GM23338 (cell line): Measurements from ENCODE around the gene FILIP1L. TPM values are rescaled to one million over a fixed set of nuclear protein-coding genes. Genes with fewer than 3 reads are reported as not detected.

ENCODE experiments used
- ATAC-seq: fragments of 200-7000 bp; cut with Tn5 transposase; 3 replicates; pipeline ENCODE4 v1.9.1; 2020
- DNase-seq: peaks from one replicate; pipeline ENCODE4 v3.0.0-alpha.2; 2015; ENCODE audit warnings: low spot score
- H2AFZ ChIP-seq: fragments of 200-600 bp; sonication (generic); 2 replicates; pipeline ENCODE4 v1.8.0; 2016; ENCODE audit warnings: antibody characterized with exemption, mild to moderate bottlenecking, moderate library complexity
- H3F3A ChIP-seq: fragments of 200-600 bp; sonication (generic); replicated peaks from 2 replicates; pipeline ENCODE4 v1.8.0; 2017; ENCODE audit warnings: antibody characterized with exemption, mixed run types, low read depth
- H3K27ac ChIP-seq: fragments of 200-600 bp; sonication (generic); 2 replicates; pipeline ENCODE4 v1.6.1; 2016; ENCODE audit warnings: low read depth
- H3K27me3 ChIP-seq: fragments of 200-600 bp; sonication (generic); 2 replicates; pipeline ENCODE4 v1.8.0; 2016; ENCODE audit warnings: mild to moderate bottlenecking, mixed run types, moderate library complexity; ENCODE audit not compliant: insufficient read depth
- H3K36me3 ChIP-seq: fragments of 200-600 bp; sonication (generic); 2 replicates; pipeline ENCODE4 v1.8.0; 2016; ENCODE audit warnings: mild to moderate bottlenecking; ENCODE audit not compliant: insufficient read depth
- H3K4me1 ChIP-seq: fragments of 200-600 bp; sonication (generic); 2 replicates; pipeline ENCODE4 v1.8.0; 2016; ENCODE audit warnings: mild to moderate bottlenecking, moderate library complexity; ENCODE audit not compliant: insufficient read depth
- H3K4me2 ChIP-seq: fragments of 200-600 bp; sonication (generic); 2 replicates; pipeline ENCODE4 v1.7.1; 2017; ENCODE audit warnings: mixed run types
- H3K4me3 ChIP-seq: fragments of 200-600 bp; sonication (generic); 2 replicates; pipeline ENCODE4 v1.6.1; 2016; ENCODE audit warnings: mixed run types
- H3K79me2 ChIP-seq: fragments of 200-600 bp; sonication (generic); replicated peaks from 2 replicates; pipeline ENCODE4 v1.8.0; 2017; ENCODE audit warnings: mild to moderate bottlenecking; ENCODE audit not compliant: insufficient read depth
- H3K9me2 ChIP-seq: fragments of 200-600 bp; sonication (generic); 2 replicates; pipeline ENCODE4 v1.8.0; 2017; ENCODE audit not compliant: insufficient read depth
- H4K20me1 ChIP-seq: fragments of 200-600 bp; sonication (generic); replicated peaks from 2 replicates; pipeline ENCODE4 v1.8.0; 2017; ENCODE audit warnings: mild to moderate bottlenecking; ENCODE audit not compliant: insufficient read depth
- H3K27ac Mint-ChIP-seq: 2 replicates; pipeline ENCODE4 v1.8.0; 2020; ENCODE audit warnings: inconsistent platforms, mild to moderate bottlenecking, moderate library complexity, mixed read lengths
- H3K27me3 Mint-ChIP-seq: 3 replicates; pipeline ENCODE4 v1.8.0; 2022; ENCODE audit warnings: low read depth, mild to moderate bottlenecking, moderate library complexity, mixed read lengths, inconsistent platforms; ENCODE audit not compliant: insufficient read depth, poor library complexity
- H3K36me3 Mint-ChIP-seq: 3 replicates; pipeline ENCODE4 v1.8.0; 2021; ENCODE audit warnings: low read depth, mild to moderate bottlenecking, inconsistent platforms, moderate library complexity, mixed read lengths
- H3K4me1 Mint-ChIP-seq: 3 replicates; pipeline ENCODE4 v1.8.0; 2020; ENCODE audit warnings: mild to moderate bottlenecking, inconsistent platforms, mixed read lengths
- H3K4me3 Mint-ChIP-seq: 3 replicates; pipeline ENCODE4 v1.8.0; 2021; ENCODE audit warnings: moderate library complexity, mild to moderate bottlenecking, inconsistent platforms, mixed read lengths
- H3K9me3 Mint-ChIP-seq: 3 replicates; pipeline ENCODE4 v1.8.0; 2020; ENCODE audit warnings: moderate library complexity, mild to moderate bottlenecking, inconsistent platforms, mixed read lengths
- CREB1 ChIP-seq: fragments of 250-450 bp; sonication (Bioruptor Pico); IDR thresholded peaks from 2 replicates; pipeline ENCODE4 v1.5.0; 2020; ENCODE audit warnings: low read depth, mild to moderate bottlenecking, moderate library complexity
- CTCF ChIP-seq, 2 experiments: fragments of 200-600 bp in 1 of 2; sonication (generic) in 1 of 2; conservative IDR thresholded peaks; 2 replicates each; pipeline versions ENCODE4 v1.5.1 to v1.6.1; 2016 to 2017; ENCODE audit warnings: antibody characterized with exemption in 2 of 2, low read depth in 2 of 2, mild to moderate bottlenecking in 2 of 2, moderate library complexity in 1 of 2
- ETS1 ChIP-seq: IDR thresholded peaks from 2 replicates; pipeline ENCODE4 v1.6.1; 2016; ENCODE audit warnings: antibody characterized with exemption
- EZH2 ChIP-seq: fragments of 200-600 bp; sonication (generic); IDR thresholded peaks from one replicate; pipeline ENCODE4 v1.8.0; 2017; ENCODE audit warnings: antibody characterized with exemption, mild to moderate bottlenecking, low read depth; ENCODE audit not compliant: unreplicated experiment
- EZH2phosphoT487 ChIP-seq: fragments of 200-600 bp; sonication (generic); IDR thresholded peaks from one replicate; pipeline ENCODE4 v1.8.1; 2018; ENCODE audit warnings: antibody characterized with exemption; ENCODE audit not compliant: unreplicated experiment
- JUNB ChIP-seq: IDR thresholded peaks from one replicate; pipeline ENCODE4 v1.6.1; 2016; ENCODE audit warnings: antibody characterized with exemption; ENCODE audit not compliant: unreplicated experiment
- NANOG ChIP-seq: IDR thresholded peaks from 2 replicates; pipeline ENCODE4 v1.6.1; 2016; ENCODE audit warnings: antibody characterized with exemption, borderline replicate concordance
- POLR2AphosphoS5 ChIP-seq: IDR thresholded peaks from 2 replicates; pipeline ENCODE4 v1.6.1; 2016; ENCODE audit warnings: antibody characterized with exemption, low read depth
- REST ChIP-seq: IDR thresholded peaks from one replicate; pipeline ENCODE4 v1.6.1; 2018; ENCODE audit warnings: antibody characterized with exemption; ENCODE audit not compliant: unreplicated experiment
- STAT1 ChIP-seq: IDR thresholded peaks from one replicate; pipeline ENCODE4 v1.6.1; 2016; ENCODE audit warnings: antibody characterized with exemption; ENCODE audit not compliant: unreplicated experiment
- ZNF114 ChIP-seq: fragments of 250-450 bp; sonication (Bioruptor Pico); IDR thresholded peaks from 2 replicates; pipeline ENCODE4 v1.5.0; 2020; ENCODE audit warnings: mild to moderate bottlenecking, moderate library complexity
- ZNF331 ChIP-seq: fragments of 250-450 bp; sonication (Bioruptor Pico); IDR thresholded peaks from 2 replicates; pipeline ENCODE4 v1.5.0; 2020; ENCODE audit warnings: low read depth, mild to moderate bottlenecking, moderate library complexity
- ZNF462 ChIP-seq: fragments of 250-450 bp; sonication (Bioruptor Pico); IDR thresholded peaks from 2 replicates; pipeline ENCODE4 v1.5.0; 2020; ENCODE audit warnings: mild to moderate bottlenecking, moderate library complexity
- polyA plus RNA-seq: library from polyadenylated mRNA; unstranded; fragments of >200 nt; fragmentation: Nextera tagmentation; extraction: Ambion mirVana; gene quantifications from 2 replicates; pipeline ENCODE4 v1.2.1, GENCODE V29; 2016
- total RNA-seq: library from RNA; depleted of rRNA; stranded (reverse); fragments of >200 nt; shearing (Covaris generic); gene quantifications from 2 replicates; pipeline ENCODE4 v1.2.3, GENCODE V29; 2014

FILIP1L gene
- total and polyA plus RNA-seq, 2 experiments from 2014 or later, result 1.6 TPM; not detected in 1

- no peak overlapping the region for H3K4me2 ChIP-seq
- no peaks in the 10 kb centered on the region for H3K4me1 Mint-ChIP-seq
- H3K27ac ChIP-seq, result no peak overlapping the region
- H3K4me3 ChIP-seq, result no peak overlapping the region
- no peak overlapping the region for H3K27ac Mint-ChIP-seq
- no peak overlapping the region for H2AFZ ChIP-seq
- H3K36me3 Mint-ChIP-seq, result no peaks in the 10 kb centered on the region
- H3K9me3 Mint-ChIP-seq, result 0 out of 3 replicates have a peak, but pooled peaks cover under 1% of the 10 kb centered on the region
- no peaks in the 10 kb centered on the region for H3K9me2 ChIP-seq
- ATAC-seq (no peak), DNase-seq (no peak)
- no peaks in the 10 kb centered on the region for H3K27me3 ChIP-seq
- TF ChIP-seq ZNF462 (CRISPR knock-in tag) (no peak), EZH2phosphoT487 (no peak), EZH2 (no peak), POLR2AphosphoS5 (no peak), NANOG (no peak), REST (no peak), ZNF331 (CRISPR knock-in tag) (no peak), ZNF114 (CRISPR knock-in tag) (no peak), STAT1 (no peak), CTCF (conservative IDR thresholded peaks at IDR 0.05; ENCODE audit: low read depth in 2 of 2) (no peak), CREB1 (CRISPR knock-in tag) (no peak), ETS1 (no peak), JUNB (no peak)
- no peaks in the 10 kb centered on the region for H3F3A ChIP-seq
- no peaks in the 10 kb centered on the region for H3K36me3 ChIP-seq
- H3K27me3 Mint-ChIP-seq, result peaks cover 3% of the 10 kb centered on the region
- H3K79me2 ChIP-seq, result no peaks in the 10 kb centered on the region
- H4K20me1 ChIP-seq, result no peaks in the 10 kb centered on the region
- no peak overlapping the region for H3K4me3 Mint-ChIP-seq
- peaks cover 2% of the 10 kb centered on the region for H3K4me1 ChIP-seq
Observed at GRCh38 chr3:100060685-100061484, 53.4 kb downstream of the FILIP1L start.
